A549 (cell line): ENCODE data around the gene SVIL. TPM values are rescaled to one million over a fixed set of nuclear protein-coding genes. Genes with fewer than 3 reads are reported as not detected.
"Not testable (repeated sequence)": the region's sequence is repeated elsewhere in the genome, so short reads cannot be mapped to it uniquely, and the experiment has no call there.

Experiments used
- ATAC-seq, 2 experiments: fragments of 200-7000 bp in 1 of 2; fragments of >200 bp in 1 of 2; cut with Nextera tagmentation in 1 of 2; cut with Tn5 transposase in 1 of 2; 3 replicates each; pipeline versions ENCODE4 v1.8.0 to v1.9.1; 2018 to 2020; ENCODE audit warnings: mild to moderate bottlenecking in 1 of 2, moderate library complexity in 1 of 2
- CTCF ChIA-PET: fragments of 300-600 bp; sonication (Branson Sonifier 250); formaldehyde crosslinking; extraction: SDS; loops from one replicate; lab custom pipeline; 2021; ENCODE audit warnings: antibody characterized with exemption, inconsistent platforms; lab: Yijun Ruan, JAX
- POLR2A ChIA-PET: fragments of 350-600 bp; formaldehyde crosslinking; extraction: SDS; loops from one replicate; lab custom pipeline; 2021; ENCODE audit warnings: antibody characterized with exemption, inconsistent platforms; lab: Yijun Ruan, JAX
- DNase-seq, 2 experiments: peaks; one replicate each; pipeline versions ENCODE4 v3.0.0 to v3.0.0-alpha.2; 2011 to 2016; ENCODE audit warnings: low read depth in 1 of 2, low spot score in 1 of 2
- FAIRE-seq: peaks from 2 replicates; lab custom pipeline; 2011; peaks lifted over from hg19 to GRCh38; lab: Jason Lieb, UNC
- H3K27ac ChIP-seq, 2 experiments: fragments of >200 bp; sonication (Bioruptor Twin); formaldehyde crosslinking; 3 replicates each; pipeline ENCODE4 v1.5.1; 2016 to 2017
- H3K4me1 ChIP-seq: fragments of >200 bp; sonication (Bioruptor Twin); formaldehyde crosslinking; 3 replicates; pipeline ENCODE4 v1.6.1; 2016
- H3K4me2 ChIP-seq: fragments of >200 bp; sonication (Bioruptor Twin); formaldehyde crosslinking; 3 replicates; pipeline ENCODE4 v1.6.1; 2016
- H3K4me3 ChIP-seq: fragments of >200 bp; sonication (Bioruptor Twin); formaldehyde crosslinking; 3 replicates; pipeline ENCODE4 v1.5.1; 2016
- H3K9me3 ChIP-seq: fragments of >200 bp; sonication (Bioruptor Twin); formaldehyde crosslinking; 3 replicates; pipeline ENCODE4 v1.6.1; 2016
- BHLHE40 ChIP-seq: IDR thresholded peaks from 2 replicates; pipeline ENCODE4 v1.6.1; 2012; ENCODE audit warnings: low read depth, low read length, inconsistent platforms
- CHD2 ChIP-seq: fragments of 150-350 bp; IDR thresholded peaks from 2 replicates; pipeline ENCODE4 v1.6.1; 2014; ENCODE audit warnings: low read length; ENCODE audit not compliant: partially characterized antibody
- HDAC2 ChIP-seq: fragments of 200-600 bp; sonication (generic); IDR thresholded peaks from 2 replicates; pipeline ENCODE4 v1.6.1; 2016
- HEYL ChIP-seq: fragments of 250-450 bp; sonication (Bioruptor Pico); IDR thresholded peaks from 2 replicates; pipeline ENCODE4 v1.8.0; 2021; ENCODE audit warnings: mild to moderate bottlenecking, moderate library complexity
- HOXA7 ChIP-seq: fragments of 250-450 bp; sonication (Bioruptor Pico); IDR thresholded peaks from 2 replicates; pipeline ENCODE4 v1.5.0; 2020; ENCODE audit warnings: mild to moderate bottlenecking, moderate library complexity
- HOXB5 ChIP-seq: fragments of 250-450 bp; sonication (Bioruptor Pico); IDR thresholded peaks from 2 replicates; pipeline ENCODE4 v1.5.0; 2020; ENCODE audit warnings: mild to moderate bottlenecking, moderate library complexity
- KDM5A ChIP-seq: fragments of 200-600 bp; sonication (generic); IDR thresholded peaks from 2 replicates; pipeline ENCODE4 v1.6.1; 2016; ENCODE audit warnings: antibody characterized with exemption, mild to moderate bottlenecking
- NPAS2 ChIP-seq: fragments of 250-450 bp; sonication (Bioruptor Pico); IDR thresholded peaks from 2 replicates; pipeline ENCODE4 v1.8.0; 2022; ENCODE audit warnings: mild to moderate bottlenecking, moderate library complexity, borderline replicate concordance
- NR3C1 ChIP-seq: fragments of >200 bp; sonication (Bioruptor Twin); formaldehyde crosslinking; IDR thresholded peaks from 3 replicates; pipeline ENCODE4 v1.6.1; 2017
- POLR2A ChIP-seq: IDR thresholded peaks from 2 replicates; pipeline ENCODE4 v1.6.1; 2012; ENCODE audit warnings: mild to moderate bottlenecking, low read length
- WGBS: methylation state at CpG from one replicate; pipeline ENCODE4 v1.1.6; 2017; ENCODE audit errors: missing lambda C conversion rate; 5-methylcytosine and 5-hydroxymethylcytosine counted together
- polyA plus RNA-seq, 4 experiments: library from polyadenylated mRNA; depleted of rRNA in 3 of 4; stranded (reverse); fragments of >200 nt; fragmentation: RNase III in 1 of 4; extraction: RNeasy Plus Mini Kit Qiagen cat#74134 plus additional on column Dnase treatment in 1 of 4; gene quantifications; 2 replicates in 3 of 4; 3 replicates in 1 of 4; pipeline ENCODE4 v1.2.3, GENCODE V29; 2011 to 2017
- TF ChIP-seq, protein P1 (sequence below): fragments of >200 bp; sonication (Bioruptor Twin); formaldehyde crosslinking; IDR thresholded peaks from 3 replicates; pipeline ENCODE4 v1.5.1; 2016
- TF ChIP-seq, protein P2 (sequence below): IDR thresholded peaks from 2 replicates; pipeline ENCODE4 v1.6.1; 2012; ENCODE audit warnings: low read depth, borderline replicate concordance
- TF ChIP-seq, protein P3 (sequence below): fragments of 250-450 bp; sonication (Bioruptor Pico); IDR thresholded peaks from 2 replicates; pipeline ENCODE4 v1.5.0; 2020; ENCODE audit warnings: low read depth, mild to moderate bottlenecking, moderate library complexity
- TF ChIP-seq, protein P4 (sequence below): fragments of 450-650 bp; IDR thresholded peaks from 2 replicates; pipeline ENCODE4 v1.6.1; 2014; ENCODE audit warnings: antibody characterized with exemption

Gene SVIL
- polyA plus RNA-seq, 2 of the 4 experiments (the other 2 are of a cell fraction) = 12.0 to 20.4 TPM

DNA sequence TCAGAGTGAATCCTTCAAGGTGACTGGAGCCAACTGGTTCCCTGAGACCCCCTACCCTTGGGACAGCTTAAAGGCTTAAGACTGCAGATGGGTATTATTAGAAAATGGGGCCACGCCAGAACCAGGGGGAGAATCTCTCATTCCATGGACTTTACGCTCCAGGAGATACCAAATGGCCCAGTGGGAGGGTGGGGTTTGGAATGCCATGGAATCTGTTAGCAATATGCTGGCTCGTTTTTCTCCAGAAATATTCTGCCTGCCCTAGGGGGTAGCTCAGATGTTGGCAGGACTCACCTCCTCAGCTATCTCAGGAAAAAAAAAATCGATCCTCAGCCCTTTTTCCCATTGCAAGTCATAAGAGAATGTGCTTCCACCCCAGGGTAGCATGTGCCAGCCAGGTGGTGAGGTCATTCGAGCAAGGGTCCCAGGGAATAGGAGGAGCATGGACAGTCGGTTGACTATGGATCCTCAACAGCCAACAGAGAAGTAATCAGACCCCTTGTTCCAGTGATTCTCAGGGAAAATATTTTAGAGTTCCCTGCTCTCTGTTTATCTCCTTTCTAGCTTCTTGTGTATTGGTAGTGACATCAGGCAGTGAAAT lies 22.9 kb downstream of the SVIL start (continued):
- TF ChIP-seq, protein P1, sequence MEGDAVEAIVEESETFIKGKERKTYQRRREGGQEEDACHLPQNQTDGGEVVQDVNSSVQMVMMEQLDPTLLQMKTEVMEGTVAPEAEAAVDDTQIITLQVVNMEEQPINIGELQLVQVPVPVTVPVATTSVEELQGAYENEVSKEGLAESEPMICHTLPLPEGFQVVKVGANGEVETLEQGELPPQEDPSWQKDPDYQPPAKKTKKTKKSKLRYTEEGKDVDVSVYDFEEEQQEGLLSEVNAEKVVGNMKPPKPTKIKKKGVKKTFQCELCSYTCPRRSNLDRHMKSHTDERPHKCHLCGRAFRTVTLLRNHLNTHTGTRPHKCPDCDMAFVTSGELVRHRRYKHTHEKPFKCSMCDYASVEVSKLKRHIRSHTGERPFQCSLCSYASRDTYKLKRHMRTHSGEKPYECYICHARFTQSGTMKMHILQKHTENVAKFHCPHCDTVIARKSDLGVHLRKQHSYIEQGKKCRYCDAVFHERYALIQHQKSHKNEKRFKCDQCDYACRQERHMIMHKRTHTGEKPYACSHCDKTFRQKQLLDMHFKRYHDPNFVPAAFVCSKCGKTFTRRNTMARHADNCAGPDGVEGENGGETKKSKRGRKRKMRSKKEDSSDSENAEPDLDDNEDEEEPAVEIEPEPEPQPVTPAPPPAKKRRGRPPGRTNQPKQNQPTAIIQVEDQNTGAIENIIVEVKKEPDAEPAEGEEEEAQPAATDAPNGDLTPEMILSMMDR = no peak
- TF ChIP-seq, protein P2, sequence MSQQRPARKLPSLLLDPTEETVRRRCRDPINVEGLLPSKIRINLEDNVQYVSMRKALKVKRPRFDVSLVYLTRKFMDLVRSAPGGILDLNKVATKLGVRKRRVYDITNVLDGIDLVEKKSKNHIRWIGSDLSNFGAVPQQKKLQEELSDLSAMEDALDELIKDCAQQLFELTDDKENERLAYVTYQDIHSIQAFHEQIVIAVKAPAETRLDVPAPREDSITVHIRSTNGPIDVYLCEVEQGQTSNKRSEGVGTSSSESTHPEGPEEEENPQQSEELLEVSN = no peak

DNA sequence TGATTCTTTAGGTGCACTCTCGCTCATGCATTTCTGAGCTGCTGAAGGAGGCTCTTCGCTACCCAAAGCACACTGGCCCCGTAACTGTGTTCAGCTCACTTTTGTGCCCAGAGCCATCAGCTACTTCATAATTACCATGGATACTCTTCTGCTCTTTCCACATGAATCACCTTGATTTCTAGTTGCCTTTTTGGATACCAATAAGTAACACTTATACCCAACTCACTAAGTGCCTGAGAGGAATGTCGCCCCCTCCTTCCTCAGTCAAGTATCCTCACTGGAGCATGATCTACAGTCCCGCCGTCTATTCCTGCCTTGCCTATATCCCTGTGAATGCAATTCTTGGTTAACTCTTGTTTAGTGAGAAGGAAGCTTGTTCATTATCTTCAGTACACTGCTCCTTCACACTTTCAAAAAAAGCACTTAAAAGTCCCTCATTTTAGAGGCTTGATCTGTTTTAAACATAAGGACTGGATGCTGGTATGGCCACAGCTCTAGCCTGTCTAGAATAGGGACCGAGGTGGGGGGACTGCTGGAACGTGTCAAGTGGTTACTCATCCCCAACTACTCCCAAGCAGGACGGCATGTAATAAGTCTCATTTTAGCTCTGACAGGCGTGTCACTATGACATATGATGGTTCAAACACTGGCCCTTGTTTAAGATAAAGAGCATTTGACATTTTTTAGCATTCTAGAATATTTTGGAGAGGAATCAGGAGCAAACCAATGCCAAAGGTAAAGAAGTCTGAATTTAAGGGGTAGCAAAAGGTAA lies 23.7 kb downstream of the SVIL start:
- ChIA-PET CTCF (interaction anchor here (1.1 to 3.9 kb wide), 4 partner anchors 14 to 20 kb away, joined by 3 to 34 read pairs (median 4); no protein-coding TSS in a partner anchor), POLR2A (no interaction called here)
- Histone ChIP-seq H3K9me3 (no peaks in the 10 kb centered on the region), H3K4me3 (no peak overlapping the region), H3K4me1 (no peaks in the 10 kb centered on the region), H3K27ac (no peak overlapping the region), H3K4me2 (no peak overlapping the region)
- no peak for TF ChIP-seq CHD2
- no peak for TF ChIP-seq HEYL (CRISPR knock-in tag)
- TF ChIP-seq HOXB5 (CRISPR knock-in tag) = no peak
- no peak for TF ChIP-seq NPAS2 (CRISPR knock-in tag)
- TF ChIP-seq POLR2A = no peak
- no peak for TF ChIP-seq HOXA7 (CRISPR knock-in tag)
- TF ChIP-seq, protein P3, sequence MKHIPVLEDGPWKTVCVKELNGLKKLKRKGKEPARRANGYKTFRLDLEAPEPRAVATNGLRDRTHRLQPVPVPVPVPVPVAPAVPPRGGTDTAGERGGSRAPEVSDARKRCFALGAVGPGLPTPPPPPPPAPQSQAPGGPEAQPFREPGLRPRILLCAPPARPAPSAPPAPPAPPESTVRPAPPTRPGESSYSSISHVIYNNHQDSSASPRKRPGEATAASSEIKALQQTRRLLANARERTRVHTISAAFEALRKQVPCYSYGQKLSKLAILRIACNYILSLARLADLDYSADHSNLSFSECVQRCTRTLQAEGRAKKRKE = no peak
- TF ChIP-seq NR3C1 = no peak
- TF ChIP-seq, protein P1 = no peak
- TF ChIP-seq KDM5A = no peak
- TF ChIP-seq HDAC2 = no peak
- no peak for ATAC-seq
- WGBS = 92% methylated on average over 10 of the region's 10 CpGs
- DNase-seq = no peak
- no peak for FAIRE-seq

DNA sequence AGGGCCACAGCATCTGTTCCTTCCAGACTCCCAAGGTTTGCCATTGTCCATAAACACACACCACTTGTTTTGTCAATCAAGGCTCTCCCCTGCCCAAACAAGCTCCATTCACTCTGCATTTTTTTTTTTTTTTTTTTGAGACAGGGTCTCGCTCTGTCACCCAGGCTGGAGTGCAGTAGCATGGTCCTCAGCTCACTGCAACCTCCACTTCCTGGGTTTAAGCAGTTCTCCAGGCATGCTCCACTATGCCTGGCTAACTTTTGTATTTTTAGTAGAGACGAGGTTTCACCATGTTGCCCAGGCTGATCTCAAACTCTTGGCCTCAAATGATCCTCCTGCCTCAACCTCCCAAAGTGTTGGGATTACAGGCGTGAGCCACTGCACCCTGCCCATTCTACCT lies 24.4 kb downstream of the SVIL start:
- FAIRE-seq, H3K9me3 ChIP-seq, DNase-seq, H3K4me1 ChIP-seq, POLR2A ChIA-PET, ATAC-seq, H3K4me3 ChIP-seq, H3K27ac ChIP-seq, H3K4me2 ChIP-seq: not testable (repeated sequence)
- WGBS = 86% methylated on average over 3 of the region's 3 CpGs
- CTCF ChIA-PET = interaction anchor here (0.9 to 3.9 kb wide), 5 partner anchors 14 to 22 kb away, joined by 3 to 34 read pairs (median 3); no protein-coding TSS in a partner anchor

DNA sequence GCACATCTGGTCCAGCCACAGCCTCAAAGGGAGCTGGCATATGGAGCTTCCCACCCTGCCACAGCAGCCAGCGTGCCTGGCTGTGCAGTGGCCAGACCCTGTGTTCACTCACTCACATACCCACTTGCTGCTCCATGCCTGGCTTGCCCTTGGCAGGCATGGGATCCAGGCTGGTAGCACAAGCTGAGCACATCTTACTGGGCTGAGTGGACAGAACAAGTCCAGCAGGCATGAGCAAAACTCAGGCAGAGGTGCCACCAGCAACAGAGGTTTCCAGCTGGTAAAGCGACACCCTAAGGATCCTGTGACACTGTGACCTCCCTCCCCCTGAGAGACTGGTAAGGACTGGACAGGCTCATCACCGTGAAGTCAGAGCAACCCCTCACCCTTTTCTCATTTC lies 25.1 kb downstream of the SVIL start:
- Histone ChIP-seq H3K4me1 (no peaks in the 10 kb centered on the region), H3K4me2 (no peak overlapping the region), H3K4me3 (no peak overlapping the region), H3K27ac (no peak overlapping the region), H3K9me3 (no peaks in the 10 kb centered on the region)
- no peak for FAIRE-seq
- TF ChIP-seq BHLHE40 = no peak
- TF ChIP-seq, protein P4, sequence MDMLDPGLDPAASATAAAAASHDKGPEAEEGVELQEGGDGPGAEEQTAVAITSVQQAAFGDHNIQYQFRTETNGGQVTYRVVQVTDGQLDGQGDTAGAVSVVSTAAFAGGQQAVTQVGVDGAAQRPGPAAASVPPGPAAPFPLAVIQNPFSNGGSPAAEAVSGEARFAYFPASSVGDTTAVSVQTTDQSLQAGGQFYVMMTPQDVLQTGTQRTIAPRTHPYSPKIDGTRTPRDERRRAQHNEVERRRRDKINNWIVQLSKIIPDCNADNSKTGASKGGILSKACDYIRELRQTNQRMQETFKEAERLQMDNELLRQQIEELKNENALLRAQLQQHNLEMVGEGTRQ = no peak
- ATAC-seq = no peak
- no peak for DNase-seq
- WGBS = 97% methylated on average over 3 of the region's 3 CpGs
- ChIA-PET CTCF (interaction anchor here (0.7 to 3.9 kb wide), 6 partner anchors 9 to 125 kb away, joined by 3 to 34 read pairs (median 4); no protein-coding TSS in a partner anchor), POLR2A (no interaction called here)
